GM13976 (cell line): ENCODE measurements around the gene MND1.

Experiments
- DNase-seq: peaks from one replicate; pipeline ENCODE4 v3.0.0; 2012; ENCODE audit warnings: low spot score
- in situ Hi-C: fragments of 300-500 bp; cut with MboI; formaldehyde crosslinking; loops from one replicate; pipeline ENCODE4 v1.12.0; 2022; ENCODE audit warnings: low sequenced_read_pairs, mixed read lengths, inconsistent platforms; ENCODE audit not compliant: unreplicated experiment
- TF ChIP-seq, protein P1 (sequence below): IDR thresholded peaks from 2 replicates; pipeline ENCODE4 v1.5.1; 2012; ENCODE audit warnings: borderline replicate concordance, mild to moderate bottlenecking; ENCODE audit not compliant: insufficient read depth; ENCODE audit errors: extremely low read depth, missing control alignments, control extremely low read depth

Gene MND1

DNA sequence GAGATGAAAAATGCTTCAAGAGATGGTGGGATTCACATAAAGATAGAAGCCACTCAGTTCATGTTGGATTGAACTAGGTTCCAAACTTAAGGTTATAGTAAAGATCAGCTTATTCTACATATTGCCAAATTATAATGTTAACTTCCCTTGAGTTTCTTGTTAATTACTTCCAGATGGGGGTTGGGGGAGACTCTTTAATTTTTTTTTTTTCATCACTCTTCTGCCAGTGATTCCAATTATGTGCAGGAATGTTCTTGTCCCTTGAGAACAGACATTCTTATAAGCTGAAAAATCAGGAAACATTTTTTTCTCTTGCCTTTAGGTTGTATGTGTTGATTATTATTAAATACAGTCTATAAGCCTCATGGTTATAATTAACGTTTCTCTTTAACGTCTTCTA lies 30.0 kb downstream of the MND1 start:
- TF ChIP-seq, protein P1, sequence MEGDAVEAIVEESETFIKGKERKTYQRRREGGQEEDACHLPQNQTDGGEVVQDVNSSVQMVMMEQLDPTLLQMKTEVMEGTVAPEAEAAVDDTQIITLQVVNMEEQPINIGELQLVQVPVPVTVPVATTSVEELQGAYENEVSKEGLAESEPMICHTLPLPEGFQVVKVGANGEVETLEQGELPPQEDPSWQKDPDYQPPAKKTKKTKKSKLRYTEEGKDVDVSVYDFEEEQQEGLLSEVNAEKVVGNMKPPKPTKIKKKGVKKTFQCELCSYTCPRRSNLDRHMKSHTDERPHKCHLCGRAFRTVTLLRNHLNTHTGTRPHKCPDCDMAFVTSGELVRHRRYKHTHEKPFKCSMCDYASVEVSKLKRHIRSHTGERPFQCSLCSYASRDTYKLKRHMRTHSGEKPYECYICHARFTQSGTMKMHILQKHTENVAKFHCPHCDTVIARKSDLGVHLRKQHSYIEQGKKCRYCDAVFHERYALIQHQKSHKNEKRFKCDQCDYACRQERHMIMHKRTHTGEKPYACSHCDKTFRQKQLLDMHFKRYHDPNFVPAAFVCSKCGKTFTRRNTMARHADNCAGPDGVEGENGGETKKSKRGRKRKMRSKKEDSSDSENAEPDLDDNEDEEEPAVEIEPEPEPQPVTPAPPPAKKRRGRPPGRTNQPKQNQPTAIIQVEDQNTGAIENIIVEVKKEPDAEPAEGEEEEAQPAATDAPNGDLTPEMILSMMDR, result no peak
- no peak for DNase-seq
- in situ Hi-C loops, result no loop called here

DNA sequence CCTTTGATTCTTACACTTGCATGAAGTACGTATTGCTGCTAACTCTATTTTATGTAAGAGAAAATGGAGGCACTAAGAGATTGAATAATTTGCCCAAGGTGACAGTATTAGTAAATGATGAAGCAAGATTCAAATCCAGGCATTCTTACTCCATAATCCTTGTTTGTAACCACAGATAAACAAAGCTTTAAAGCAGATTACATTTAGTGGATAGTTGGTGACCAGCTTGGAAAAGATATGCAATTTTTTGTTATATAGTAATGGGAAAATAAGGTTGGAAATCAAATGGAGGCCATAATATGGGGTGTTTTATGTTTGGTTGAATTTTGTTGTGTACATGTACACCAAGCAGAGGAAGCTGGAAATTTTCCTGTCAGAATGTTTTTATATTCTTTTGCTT lies 30.8 kb downstream of the MND1 start:
- TF ChIP-seq, protein P1, result no peak
- in situ Hi-C loops, result no loop called here
- no peak for DNase-seq

DNA sequence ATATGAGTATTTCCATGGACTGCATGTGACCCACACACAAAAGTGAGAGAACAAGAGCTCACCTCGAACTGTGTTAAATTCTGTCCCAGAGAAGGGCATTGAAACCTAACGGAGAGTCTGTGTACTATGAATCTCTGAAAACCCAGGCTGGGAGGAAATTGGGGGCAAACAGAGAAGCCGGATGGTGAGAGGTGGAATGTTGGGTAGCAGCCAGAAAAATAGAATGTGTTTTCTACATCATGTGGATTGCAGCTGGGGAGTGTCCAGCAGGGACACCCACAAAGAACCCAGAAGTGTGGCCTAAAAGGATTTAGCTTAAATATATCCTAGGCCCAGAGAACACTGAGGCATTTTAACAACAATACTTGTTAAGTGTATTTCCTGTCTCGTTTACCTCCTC lies 38.6 kb downstream of the MND1 start:
- in situ Hi-C loops, result no loop called here
- DNase-seq, result no peak

DNA sequence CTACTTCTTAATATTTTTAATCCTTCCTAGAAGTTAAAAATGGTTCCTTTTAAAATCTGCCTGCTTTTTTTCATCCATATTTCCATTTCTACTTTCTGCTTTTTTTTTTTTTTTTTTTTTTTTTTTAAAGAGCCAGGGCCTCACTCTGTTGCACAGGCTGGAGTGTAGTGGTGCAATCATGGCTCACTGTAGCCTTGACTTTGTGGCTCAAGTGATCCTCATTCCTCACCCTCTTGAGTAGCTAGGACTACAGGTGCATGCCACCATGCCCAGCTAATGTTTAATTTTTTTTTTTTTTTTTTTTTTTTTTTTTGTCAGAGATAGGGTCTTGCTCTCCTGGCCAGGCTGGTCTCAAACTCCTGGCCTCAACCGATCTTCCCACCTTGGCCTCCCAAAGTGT lies 39.7 kb downstream of the MND1 start:
- in situ Hi-C loops, result no loop called here
- TF ChIP-seq, protein P1, result no peak
- no peak for DNase-seq

More for the DNA sequence above, 38.6 kb downstream of the MND1 start:
- TF ChIP-seq, protein P1, result no peak

DNA sequence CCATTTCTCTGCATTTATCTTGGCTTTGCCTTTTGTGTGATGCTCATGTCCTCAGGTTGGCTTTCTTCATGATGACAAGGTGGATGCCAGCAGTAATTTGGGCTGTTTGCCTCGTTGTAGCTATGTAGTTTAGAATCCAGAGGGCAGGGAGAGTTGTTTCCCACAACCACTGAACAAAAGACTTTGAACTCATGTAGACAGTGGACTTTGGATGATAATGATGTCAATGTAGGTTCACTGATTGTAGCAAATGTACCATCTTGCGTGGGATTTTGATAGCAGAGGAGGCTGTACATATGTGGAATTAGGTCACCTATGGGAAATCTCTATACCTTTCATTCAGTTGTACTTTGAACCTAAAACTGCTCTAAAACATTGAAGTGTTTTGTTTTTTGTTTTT lies 41.3 kb downstream of the MND1 start:
- TF ChIP-seq, protein P1, result no peak
- no peak for DNase-seq
- in situ Hi-C loops, result no loop called here

DNA sequence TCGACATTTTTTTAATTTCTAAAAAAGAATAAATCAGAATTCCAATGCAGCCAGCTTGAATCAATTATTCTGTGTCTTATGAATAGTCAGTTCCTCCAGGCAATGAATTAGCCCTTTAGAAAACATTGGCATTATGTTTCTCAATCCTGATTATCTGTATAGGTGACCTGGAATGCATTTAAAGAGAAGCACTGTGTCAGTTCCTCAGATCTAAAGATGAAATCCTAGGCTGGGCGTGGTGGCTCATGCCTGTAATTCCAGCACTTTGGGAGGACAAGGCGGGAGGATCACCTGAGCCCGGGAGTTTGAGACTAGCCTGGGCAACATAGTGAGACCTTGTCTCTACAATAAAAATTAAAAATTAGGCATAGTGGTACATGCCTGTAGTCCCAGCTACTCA lies 43.5 kb downstream of the MND1 start:
- in situ Hi-C loops, result no loop called here
- TF ChIP-seq, protein P1, result no peak
- DNase-seq, result no peak

DNA sequence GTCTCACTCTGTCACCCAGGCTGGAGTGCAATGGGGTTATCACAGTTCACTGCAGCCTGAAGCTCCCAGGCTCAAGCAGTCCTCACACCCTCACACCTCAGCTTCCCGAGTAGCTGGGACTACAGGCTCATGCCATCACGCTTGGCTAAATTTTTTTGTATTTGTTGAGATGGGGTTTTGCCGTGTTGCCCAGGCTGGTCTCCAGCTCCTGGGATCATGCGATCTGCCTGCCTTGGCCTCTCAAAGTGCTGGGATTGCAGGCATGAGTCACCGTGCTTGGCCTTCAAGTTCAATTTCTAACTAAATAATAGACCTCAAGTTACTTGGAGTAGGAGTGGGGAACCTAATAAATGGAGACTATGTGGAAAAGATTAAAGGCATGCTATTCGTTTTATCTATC lies 48.9 kb downstream of the MND1 start:
- DNase-seq, result no peak
- in situ Hi-C loops, result no loop called here
- TF ChIP-seq, protein P1, result no peak
